Ecto neural progenitor cell (in vitro differentiated cells): ENCODE measurements around the gene MVB12B.

Experiments
- DNase-seq: peaks from one replicate; pipeline ENCODE4 v3.0.0-alpha.2; 2018; ENCODE audit warnings: low spot score

Gene MVB12B

GRCh38 chr9:126330536-126330935, 3.9 kb downstream of the MVB12B start:
- no peak for DNase-seq

- peak; percentile 41 for DNase-seq
Observed at GRCh38 chr9:126331964-126332748, 5.5 kb downstream of the MVB12B start.

DNA sequence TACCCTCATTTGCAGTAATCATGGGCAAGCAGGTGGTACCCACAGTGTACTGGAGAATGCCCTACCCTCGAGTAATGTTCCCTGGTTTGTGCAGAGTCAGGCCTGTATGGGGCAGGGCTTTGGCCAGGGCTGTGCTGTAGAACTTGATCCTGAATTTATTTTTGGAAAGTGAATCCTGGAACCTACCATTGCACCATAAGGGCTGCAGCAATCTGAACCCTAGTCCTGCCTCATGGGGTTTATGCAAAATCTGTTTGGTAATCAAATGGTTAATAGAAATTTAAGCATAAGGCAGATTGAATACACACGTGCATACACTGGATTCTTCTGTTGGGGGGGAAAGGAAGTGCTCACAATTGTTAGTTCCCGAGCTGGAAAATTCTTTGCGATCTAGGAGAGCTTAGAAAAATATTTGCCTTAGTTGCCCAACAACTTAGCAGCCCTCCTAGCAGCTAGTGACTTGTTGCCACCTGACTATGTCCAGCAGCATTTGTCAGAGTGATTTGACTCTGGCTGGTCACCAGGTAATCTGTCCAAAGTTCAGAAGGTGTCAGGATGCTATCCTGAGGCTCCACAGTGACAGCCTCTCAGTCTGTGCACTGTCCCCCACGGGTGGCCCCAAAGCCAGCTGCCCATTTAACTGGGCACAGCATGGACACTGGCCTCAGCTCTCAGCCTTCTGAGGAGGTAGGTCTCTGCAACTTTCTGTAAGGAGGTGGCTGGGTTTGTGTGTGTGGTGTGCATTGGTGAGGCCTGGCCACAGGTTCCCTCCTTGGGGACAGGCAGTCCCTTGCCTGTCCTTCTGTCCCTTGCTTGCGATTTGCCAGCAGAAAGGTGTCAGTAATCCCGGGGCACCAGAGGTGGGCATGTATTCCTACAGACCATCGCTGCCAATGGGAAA, 8.3 kb downstream of the MVB12B start:
- peak; percentile 36 for DNase-seq

GRCh38 chr9:126335837-126336735, 9.5 kb downstream of the MVB12B start:
- DNase-seq, result peak; percentile 46

DNA sequence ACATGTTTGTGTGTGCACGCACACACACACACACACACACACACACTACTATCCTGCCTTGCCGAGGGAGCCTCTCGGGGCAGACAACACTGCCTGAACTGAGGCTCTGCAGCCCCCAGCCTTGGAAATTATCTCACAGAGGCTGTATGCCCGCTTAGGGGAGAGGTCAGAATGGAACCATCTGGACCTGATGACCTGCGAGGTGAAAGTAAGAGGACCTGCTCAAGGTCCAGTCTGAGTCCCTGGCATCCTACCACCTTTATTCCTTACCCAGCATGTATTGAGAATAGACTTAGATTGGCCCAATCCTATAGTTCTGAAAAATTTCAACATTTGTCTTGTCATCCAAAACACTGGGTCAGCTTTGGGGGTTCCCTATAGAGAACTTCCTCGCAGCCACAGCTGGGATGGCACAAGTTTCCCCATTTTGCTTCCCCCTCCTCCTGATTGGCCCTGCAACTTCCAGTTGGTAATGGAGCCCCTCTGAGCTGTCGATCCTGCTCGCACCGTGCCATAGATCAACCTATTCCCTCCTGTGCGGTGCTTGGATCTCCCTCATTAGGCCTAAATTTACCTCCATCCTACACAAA, 10.2 kb downstream of the MVB12B start:
- DNase-seq, result peak; percentile 32

GRCh38 chr9:126337729-126338372, 11.2 kb downstream of the MVB12B start:
- no peak for DNase-seq

GRCh38 chr9:126338945-126339344, 12.3 kb downstream of the MVB12B start:
- no peak for DNase-seq

DNA sequence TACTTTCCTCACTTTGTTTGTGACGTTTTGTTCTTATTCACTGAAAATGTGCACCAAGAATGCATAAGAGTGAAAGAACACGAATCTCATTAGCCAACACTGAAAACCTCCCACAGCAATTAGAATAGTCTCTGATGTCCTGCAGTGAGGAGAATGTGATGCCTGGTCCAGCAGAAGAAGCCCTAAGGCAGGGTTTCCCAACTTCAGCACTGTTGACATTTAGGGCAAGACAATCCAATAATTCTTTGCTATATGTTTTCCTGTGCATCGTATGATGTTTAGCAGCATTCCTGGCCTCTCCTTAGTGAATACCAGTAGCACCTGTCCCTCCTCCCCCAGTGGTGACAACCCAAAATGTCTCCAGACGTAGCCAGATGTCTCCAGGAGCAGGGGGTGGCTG, 14.8 kb downstream of the MVB12B start:
- no peak for DNase-seq

DNA sequence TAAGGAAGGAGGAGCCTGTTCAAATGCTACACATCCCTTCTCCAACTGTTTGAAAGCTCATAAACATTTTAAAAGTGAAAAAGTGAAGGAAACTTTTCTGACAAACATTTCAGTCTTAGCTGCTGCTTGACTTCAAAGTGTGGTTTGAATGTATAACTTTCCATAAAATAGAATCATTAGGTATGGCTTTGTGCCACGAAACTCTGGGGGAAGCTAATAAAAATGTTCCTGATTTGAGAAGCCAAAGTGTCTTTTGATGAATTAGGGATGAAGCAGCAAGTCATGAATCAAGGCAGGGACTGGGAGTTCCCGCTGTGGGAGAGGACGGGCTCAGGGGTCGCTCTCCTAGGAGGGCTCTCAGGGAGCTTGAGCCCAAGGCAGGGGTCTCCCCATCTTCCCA, 15.3 kb downstream of the MVB12B start:
- no peak for DNase-seq

DNA sequence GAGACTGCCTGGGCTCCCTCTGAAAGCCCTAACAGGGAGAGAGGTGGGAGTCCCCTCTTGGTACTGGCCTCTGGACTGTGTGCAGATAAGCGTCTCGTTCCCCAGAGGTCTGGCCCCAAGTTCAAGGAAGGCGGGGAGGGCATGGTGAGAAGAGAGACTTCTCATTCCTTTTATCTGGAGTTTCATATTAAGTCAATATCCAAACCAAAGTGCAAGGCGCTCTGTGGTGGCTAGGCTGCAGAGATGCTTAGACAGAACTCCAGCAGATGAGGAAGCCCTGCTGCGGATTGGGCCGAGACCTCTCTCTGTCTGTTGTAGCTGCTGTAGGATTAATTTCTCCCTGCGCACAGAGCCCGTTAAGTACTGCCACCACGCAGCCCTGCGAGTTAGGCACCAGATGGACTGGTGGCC, 16.0 kb downstream of the MVB12B start:
- no peak for DNase-seq

- no peak for DNase-seq
Observed at GRCh38 chr9:126343271-126343700, 16.7 kb downstream of the MVB12B start.

DNA sequence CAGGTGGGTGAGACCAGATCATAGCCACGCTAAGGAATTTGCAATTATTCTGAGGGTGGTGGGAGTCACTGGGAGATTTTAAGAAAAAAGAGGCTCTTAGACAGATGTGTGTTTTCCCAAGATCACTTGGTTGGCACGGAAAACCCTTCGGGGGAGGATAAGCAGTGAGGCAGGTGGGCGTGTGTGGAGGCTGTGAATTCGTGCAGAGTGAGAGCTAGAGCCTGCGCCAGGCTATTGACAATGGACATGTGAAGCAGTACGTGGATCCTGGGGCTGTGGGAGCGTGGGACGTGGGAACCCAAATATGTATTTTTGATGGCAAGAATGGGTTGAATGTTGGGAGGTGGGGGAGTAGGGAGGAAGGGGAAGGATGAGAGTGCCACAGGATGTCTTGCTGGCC, 19.4 kb downstream of the MVB12B start:
- DNase-seq, result no peak

- no peak for DNase-seq
Observed at GRCh38 chr9:126347093-126347492, 20.5 kb downstream of the MVB12B start.

GRCh38 chr9:126347911-126348760, 21.5 kb downstream of the MVB12B start:
- DNase-seq, result no peak

DNA sequence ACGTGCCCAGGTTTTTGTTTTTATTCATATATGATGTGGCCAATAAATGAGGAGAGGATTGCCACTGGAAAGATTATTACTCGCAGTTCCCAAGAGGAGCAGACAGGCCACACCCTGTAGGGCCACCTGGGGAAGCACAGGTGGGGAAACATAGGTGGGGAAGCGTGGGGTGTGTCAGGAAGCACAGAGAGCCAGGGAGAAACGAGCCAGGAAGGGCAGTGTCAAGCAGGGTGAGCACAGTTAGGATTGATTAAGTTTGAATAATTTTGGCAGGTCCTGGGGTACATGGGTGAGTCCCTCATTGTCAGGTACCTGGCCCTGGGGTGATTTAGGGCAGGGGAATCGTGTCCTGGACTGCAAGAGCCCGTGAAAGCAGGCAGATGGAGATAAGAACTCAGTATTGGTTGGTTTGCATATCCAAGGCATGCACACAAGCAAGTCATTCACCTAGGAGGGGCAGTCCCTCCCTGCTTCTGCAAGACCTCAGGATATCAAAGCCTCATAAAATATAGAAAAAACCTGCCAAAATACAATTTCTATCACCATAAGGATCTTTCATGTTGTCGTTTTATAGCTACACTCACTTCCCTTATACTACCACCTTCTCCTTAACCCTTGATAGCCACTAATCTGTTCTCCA, 22.4 kb downstream of the MVB12B start:
- no peak for DNase-seq

- DNase-seq, result no peak
Observed at GRCh38 chr9:126354887-126355770, 28.5 kb downstream of the MVB12B start.

DNA sequence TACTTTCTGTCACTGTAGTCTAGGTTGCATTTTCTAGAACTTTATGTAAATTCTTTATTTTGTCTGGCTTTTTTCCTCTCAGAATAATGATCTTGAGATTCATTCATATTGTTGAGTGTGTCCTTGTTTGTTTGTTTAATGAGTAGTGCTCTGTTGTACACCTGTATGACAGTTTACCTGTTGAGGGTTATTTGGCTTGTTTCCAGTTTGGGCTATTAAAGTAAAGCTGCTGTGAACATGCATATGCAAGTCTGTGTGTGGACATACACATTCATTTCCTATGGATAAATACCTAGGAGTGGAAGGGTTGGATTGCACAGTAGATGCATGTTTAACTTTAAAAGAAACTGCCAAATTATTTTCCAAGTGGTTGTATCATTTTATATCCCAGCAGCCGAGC, 30.4 kb downstream of the MVB12B start:
- no peak for DNase-seq

- no peak for DNase-seq
Observed at GRCh38 chr9:126360073-126360472, 33.4 kb downstream of the MVB12B start.

- DNase-seq, result no peak
Observed at GRCh38 chr9:126361810-126362238, 35.2 kb downstream of the MVB12B start.
